GM12878 (cell line): ENCODE results near the gene LHFPL2. TPM values are rescaled to one million over a fixed set of nuclear protein-coding genes. Genes with fewer than 3 reads are reported as not detected.

Experiments
- ATF2 ChIP-seq: IDR thresholded peaks from 2 replicates; pipeline ENCODE4 v1.6.1; 2012; ENCODE audit warnings: low read length, inconsistent platforms
- BMI1 ChIP-seq: fragments of 450-650 bp; IDR thresholded peaks from 2 replicates; pipeline ENCODE4 v1.6.1; 2016; ENCODE audit warnings: mild to moderate bottlenecking, moderate library complexity, borderline replicate concordance
- CHD1 ChIP-seq: IDR thresholded peaks from 2 replicates; pipeline ENCODE4 v1.6.1; 2012; ENCODE audit warnings: low read depth, low read length, improper control_type of control experiment
- CHD4 ChIP-seq: fragments of 200-600 bp; sonication (generic); IDR thresholded peaks from 2 replicates; pipeline ENCODE4 v1.6.1; 2016; ENCODE audit warnings: mild to moderate bottlenecking
- CREB1 ChIP-seq: IDR thresholded peaks from 2 replicates; pipeline ENCODE4 v1.6.1; 2012; ENCODE audit warnings: low read depth, mild to moderate bottlenecking, inconsistent platforms
- DPF2 ChIP-seq: fragments of 450-650 bp; IDR thresholded peaks from 2 replicates; pipeline ENCODE4 v1.6.1; 2017; ENCODE audit warnings: mild to moderate bottlenecking
- EP300 ChIP-seq, 2 experiments: fragments of 150-350 bp in 1 of 2; IDR thresholded peaks; 2 replicates each; pipeline ENCODE4 v1.6.1; 2011 to 2012; ENCODE audit warnings: low read depth in 2 of 2, low read length in 2 of 2, borderline replicate concordance in 1 of 2, improper control_type of control experiment in 1 of 2, inconsistent platforms in 1 of 2; ENCODE audit not compliant: control insufficient read depth in 1 of 2
- EZH2 ChIP-seq: IDR thresholded peaks from 2 replicates; pipeline ENCODE4 v1.6.1; 2012; ENCODE audit warnings: low read depth, mild to moderate bottlenecking, control low read depth, inconsistent platforms, low read length, borderline replicate concordance; ENCODE audit not compliant: control insufficient read depth
- FOXK2 ChIP-seq: fragments of 450-650 bp; IDR thresholded peaks from 2 replicates; pipeline ENCODE4 v1.6.1; 2017; ENCODE audit warnings: mild to moderate bottlenecking, moderate library complexity
- GATAD2B ChIP-seq: fragments of 450-650 bp; conservative IDR thresholded peaks from 2 replicates; pipeline ENCODE4 v1.6.1; 2017; ENCODE audit warnings: low read depth, mild to moderate bottlenecking, moderate library complexity
- IKZF2 ChIP-seq, 2 experiments: fragments of 450-650 bp; IDR thresholded peaks; 2 replicates each; pipeline ENCODE4 v1.6.1; 2017; ENCODE audit warnings: mild to moderate bottlenecking in 2 of 2, moderate library complexity in 2 of 2
- NFXL1 ChIP-seq: fragments of 450-650 bp; IDR thresholded peaks from 2 replicates; pipeline ENCODE4 v1.6.1; 2017; ENCODE audit warnings: antibody characterized with exemption, mild to moderate bottlenecking, borderline replicate concordance
- NRF1 ChIP-seq: conservative IDR thresholded peaks from 2 replicates; pipeline ENCODE4 v1.6.1; 2011; ENCODE audit warnings: mild to moderate bottlenecking, low read depth, low read length, improper control_type of control experiment
- PML ChIP-seq: IDR thresholded peaks from 2 replicates; pipeline ENCODE4 v1.6.1; 2012; ENCODE audit warnings: low read length, inconsistent platforms
- POU2F2 ChIP-seq: IDR thresholded peaks from 3 replicates; pipeline ENCODE4 v1.6.1; 2011; ENCODE audit warnings: low read depth, mild to moderate bottlenecking, low read length, borderline replicate concordance
- RBBP5 ChIP-seq: fragments of 200-600 bp; sonication (generic); conservative IDR thresholded peaks from 2 replicates; pipeline ENCODE4 v1.6.1; 2016
- RELA ChIP-seq: fragments of 450-650 bp; IDR thresholded peaks from 2 replicates; pipeline ENCODE4 v1.8.0; 2014; ENCODE audit warnings: borderline replicate concordance; ENCODE audit not compliant: partially characterized antibody
- SMAD1 ChIP-seq: fragments of 450-650 bp; IDR thresholded peaks from 2 replicates; pipeline ENCODE4 v1.6.1; 2018; ENCODE audit warnings: mild to moderate bottlenecking, low read depth; ENCODE audit not compliant: partially characterized antibody
- SPI1 ChIP-seq: IDR thresholded peaks from 2 replicates; pipeline ENCODE4 v1.6.1; 2011; ENCODE audit warnings: low read depth, mild to moderate bottlenecking, low read length, moderate library complexity, borderline replicate concordance; ENCODE audit not compliant: insufficient read depth
- SREBF1 ChIP-seq: IDR thresholded peaks from 2 replicates; pipeline ENCODE4 v1.6.1; 2012; ENCODE audit warnings: mild to moderate bottlenecking, low read length
- SUPT20H ChIP-seq: IDR thresholded peaks from 2 replicates; pipeline ENCODE4 v1.6.1; 2011; ENCODE audit warnings: low read depth, mild to moderate bottlenecking, low read length, moderate library complexity, borderline replicate concordance; ENCODE audit not compliant: control insufficient read depth
- TCF12 ChIP-seq: IDR thresholded peaks from 2 replicates; pipeline ENCODE4 v1.6.1; 2011; ENCODE audit warnings: low read depth, mild to moderate bottlenecking, low read length
- USF1 ChIP-seq: IDR thresholded peaks from 2 replicates; pipeline ENCODE4 v1.6.1; 2011; ENCODE audit warnings: borderline replicate concordance, low read depth, mild to moderate bottlenecking, moderate library complexity, mixed read lengths, low read length; ENCODE audit not compliant: insufficient read depth; ENCODE audit errors: extremely low read length
- YBX1 ChIP-seq: fragments of 450-650 bp; IDR thresholded peaks from 2 replicates; pipeline ENCODE4 v1.6.1; 2016; ENCODE audit warnings: antibody characterized with exemption
- ZNF207 ChIP-seq: fragments of 450-650 bp; IDR thresholded peaks from 2 replicates; pipeline ENCODE4 v1.6.1; 2014; ENCODE audit warnings: antibody characterized with exemption, mild to moderate bottlenecking, borderline replicate concordance
- ZNF384 ChIP-seq: IDR thresholded peaks from 2 replicates; pipeline ENCODE4 v1.6.1; 2012; ENCODE audit warnings: low read depth, mild to moderate bottlenecking, low read length, improper control_type of control experiment, borderline replicate concordance
- ZSCAN29 ChIP-seq: fragments of 450-650 bp; IDR thresholded peaks from 2 replicates; pipeline ENCODE4 v1.6.1; 2017; ENCODE audit warnings: mild to moderate bottlenecking, moderate library complexity
- polyA plus RNA-seq, 11 experiments: library from polyadenylated mRNA; depleted of rRNA in 4 of 11; unstranded in 6 of 11; stranded (reverse) in 5 of 11; fragments of >200 nt; fragmentation: Nextera tagmentation in 4 of 11; fragmentation: Illumina TruSeq in 1 of 11; extraction: Ambion mirVana in 4 of 11; extraction: Trizol in 1 of 11; gene quantifications; 1 replicate in 1 of 11; 2 replicates in 10 of 11; pipeline versions ENCODE4 v1.2.1 to v1.2.3, GENCODE V29; 2011 to 2016; ENCODE audit warnings: inconsistent platforms in 2 of 11, missing spikeins in 2 of 11, low read depth in 1 of 11
- total RNA-seq, 4 experiments: library from RNA; depleted of rRNA in 3 of 4; stranded (reverse); fragments of >200 nt in 3 of 4; fragmentation: Illumina TruSeq in 1 of 4; extraction: Trizol in 1 of 4; gene quantifications; 2 replicates each; pipeline versions ENCODE4 v1.2.1 to v1.2.3, GENCODE V29; 2013 to 2021
- TF ChIP-seq, protein P1 (sequence below): IDR thresholded peaks from 2 replicates; pipeline ENCODE4 v1.6.1; 2011; ENCODE audit warnings: low read depth, low read length, improper control_type of control experiment, borderline replicate concordance

The LHFPL2 gene
- total and polyA plus RNA-seq, 10 of the 15 experiments (the other 5 are each of a cell fraction or from before 2014, with no cell fraction given) = 4.1 to 21.8 (median 12.5) TPM

- TF ChIP-seq ZNF207 (no peak), ZNF384 (no peak), DPF2 (0 out of 2 replicates have a peak, but pooled peaks have one; percentile 43), POU2F2 (no peak; the same call in 2 of the 3 replicates), SREBF1 (no peak), FOXK2 (no peak), EP300 (IDR thresholded peaks at IDR 0.05; ENCODE audit: borderline replicate concordance in 1 of 2, control insufficient read depth in 1 of 2, low read depth in 2 of 2, low read length in 2 of 2) (no peak), CHD1 (no peak), IKZF2 (IDR thresholded peaks at IDR 0.05) (peak; percentile 46 to 68; a peak in 2 of 4 replicates), NRF1 (no peak), CHD4 (no peak), SMAD1 (no peak), SPI1 (peak; percentile 76; the same call in 1 of the 2 replicates), RELA (no peak), CREB1 (no peak), ATF2 (no peak), YBX1 (no peak), BMI1 (no peak), TCF12 (no peak), SUPT20H (no peak), NFXL1 (no peak), USF1 (no peak), GATAD2B (peak; percentile 38; the same call in 1 of the 2 replicates), RBBP5 (no peak), EZH2 (no peak), PML (no peak), ZSCAN29 (no peak)
- TF ChIP-seq, protein P1, sequence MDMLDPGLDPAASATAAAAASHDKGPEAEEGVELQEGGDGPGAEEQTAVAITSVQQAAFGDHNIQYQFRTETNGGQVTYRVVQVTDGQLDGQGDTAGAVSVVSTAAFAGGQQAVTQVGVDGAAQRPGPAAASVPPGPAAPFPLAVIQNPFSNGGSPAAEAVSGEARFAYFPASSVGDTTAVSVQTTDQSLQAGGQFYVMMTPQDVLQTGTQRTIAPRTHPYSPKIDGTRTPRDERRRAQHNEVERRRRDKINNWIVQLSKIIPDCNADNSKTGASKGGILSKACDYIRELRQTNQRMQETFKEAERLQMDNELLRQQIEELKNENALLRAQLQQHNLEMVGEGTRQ = no peak
These were observed 129.2 kb downstream of the LHFPL2 start (continued) for GRCh38 chr5:78519198-78519941.
